ENCODE data around the gene PLK3. TPM values are rescaled to one million over a fixed set of nuclear protein-coding genes. Genes with fewer than 3 reads are reported as not detected.
"Not testable (repeated sequence)": the region's sequence is repeated elsewhere in the genome, so short reads cannot be mapped to it uniquely, and the experiment has no call there.

Gene PLK3
- total RNA-seq, 4 donors from 2014 or later, result 27.6 to 156 (median 73.9) TPM

GRCh38 chr1:44787506-44787905 lies 12.7 kb upstream of the PLK3 start:
- ATAC-seq (ENCODE audit: low FRiP score) (no peak), DNase-seq (ENCODE audit: low spot score) (no peak)
- TF ChIP-seq CTCF (IDR thresholded peaks at IDR 0.05), result no peak

- ATAC-seq (ENCODE audit: low FRiP score) (no peak), DNase-seq (ENCODE audit: low spot score) (no peak)
- no peak for TF ChIP-seq CTCF (IDR thresholded peaks at IDR 0.05)
Measured at GRCh38 chr1:44788120-44788860, 11.9 kb upstream of the PLK3 start, which contains the start of gene BEST4. BEST4 (minus strand) TSS chr1:44788170; CDS start chr1:44787705, 465 bp downstream.

GRCh38 chr1:44790968-44791801 lies 9.0 kb upstream of the PLK3 start:
- ATAC-seq (ENCODE audit: low FRiP score), result no peak
- no peak for TF ChIP-seq CTCF (IDR thresholded peaks at IDR 0.05)
- no peak for DNase-seq (ENCODE audit: low spot score)

GRCh38 chr1:44792736-44793502 lies 7.3 kb upstream of the PLK3 start:
- DNase-seq (ENCODE audit: low spot score) (no peak), ATAC-seq (ENCODE audit: low FRiP score) (no peak)
- no peak for TF ChIP-seq CTCF (IDR thresholded peaks at IDR 0.05)

GRCh38 chr1:44797886-44798285 lies 2.3 kb upstream of the PLK3 start:
- not testable (repeated sequence) for ATAC-seq (ENCODE audit: low FRiP score); DNase-seq (ENCODE audit: low spot score)

GRCh38 chr1:44798481-44799365 lies 1.5 kb upstream of the PLK3 start:
- ATAC-seq (ENCODE audit: low FRiP score) (no peak), DNase-seq (ENCODE audit: low spot score) (no peak)
- no peak for TF ChIP-seq CTCF (IDR thresholded peaks at IDR 0.05)

Measured in omental fat pad (tissue), 4 donors.